ENCODE measurements around the gene CACNA1D.

Gene CACNA1D

GRCh38 chr3:53491276-53491675 is 3.1 kb upstream of the CACNA1D start:
- H3K4me3 Mint-ChIP-seq: peak overlapping the region in 2 of 3 experiments; percentile 0 to 45
- peaks cover 39% of the 10 kb centered on the region for H3K27me3 Mint-ChIP-seq (ENCODE audit: low read depth)
- H3K9me3 Mint-ChIP-seq: no peaks in the 10 kb centered on the region
- H3K36me3 Mint-ChIP-seq (ENCODE audit: low read depth): no peaks in the 10 kb centered on the region
- H3K4me1 Mint-ChIP-seq: peaks cover 37% of the 10 kb centered on the region
- peak overlapping the region; percentile 37 to 60 (median 43) for H3K27ac Mint-ChIP-seq
- TF ChIP-seq, protein P1, sequence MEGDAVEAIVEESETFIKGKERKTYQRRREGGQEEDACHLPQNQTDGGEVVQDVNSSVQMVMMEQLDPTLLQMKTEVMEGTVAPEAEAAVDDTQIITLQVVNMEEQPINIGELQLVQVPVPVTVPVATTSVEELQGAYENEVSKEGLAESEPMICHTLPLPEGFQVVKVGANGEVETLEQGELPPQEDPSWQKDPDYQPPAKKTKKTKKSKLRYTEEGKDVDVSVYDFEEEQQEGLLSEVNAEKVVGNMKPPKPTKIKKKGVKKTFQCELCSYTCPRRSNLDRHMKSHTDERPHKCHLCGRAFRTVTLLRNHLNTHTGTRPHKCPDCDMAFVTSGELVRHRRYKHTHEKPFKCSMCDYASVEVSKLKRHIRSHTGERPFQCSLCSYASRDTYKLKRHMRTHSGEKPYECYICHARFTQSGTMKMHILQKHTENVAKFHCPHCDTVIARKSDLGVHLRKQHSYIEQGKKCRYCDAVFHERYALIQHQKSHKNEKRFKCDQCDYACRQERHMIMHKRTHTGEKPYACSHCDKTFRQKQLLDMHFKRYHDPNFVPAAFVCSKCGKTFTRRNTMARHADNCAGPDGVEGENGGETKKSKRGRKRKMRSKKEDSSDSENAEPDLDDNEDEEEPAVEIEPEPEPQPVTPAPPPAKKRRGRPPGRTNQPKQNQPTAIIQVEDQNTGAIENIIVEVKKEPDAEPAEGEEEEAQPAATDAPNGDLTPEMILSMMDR (IDR thresholded peaks at IDR 0.05; ENCODE audit: unreplicated experiment in 3 of 3): no peak

- H3K4me3 Mint-ChIP-seq: peak overlapping the region; percentile 75 to 91 (median 89)
- H3K36me3 Mint-ChIP-seq (ENCODE audit: low read depth): no peaks in the 10 kb centered on the region
- peaks cover 60% of the 10 kb centered on the region for H3K4me1 Mint-ChIP-seq
- H3K27me3 Mint-ChIP-seq (ENCODE audit: low read depth): peaks cover 55% of the 10 kb centered on the region
- TF ChIP-seq, protein P1 (IDR thresholded peaks at IDR 0.05; ENCODE audit: unreplicated experiment in 3 of 3): no peak
- H3K9me3 Mint-ChIP-seq: no peaks in the 10 kb centered on the region
- peak overlapping the region; percentile 65 to 95 (median 93) for H3K27ac Mint-ChIP-seq
Measured at GRCh38 chr3:53493595-53493962, 832 bp upstream of the CACNA1D start.

DNA sequence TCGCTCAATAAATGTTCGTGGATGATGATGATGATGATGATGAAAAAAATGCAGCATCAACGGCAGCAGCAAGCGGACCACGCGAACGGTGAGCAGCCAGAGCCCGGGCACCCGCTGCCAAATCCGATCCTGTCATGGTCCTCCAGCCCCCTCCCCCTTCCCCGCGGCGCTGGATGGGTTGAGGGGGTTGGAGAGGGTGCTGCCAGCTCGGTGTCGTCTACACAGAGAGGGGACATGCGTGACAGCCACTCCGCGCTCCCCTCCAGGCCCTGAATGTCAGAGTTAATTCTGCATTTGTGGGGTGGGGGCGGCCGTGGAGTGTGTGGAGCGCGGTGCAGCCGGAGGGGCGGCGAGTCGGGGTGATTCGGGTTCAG is 722 bp downstream of the CACNA1D start:
- H3K4me3 Mint-ChIP-seq: peak overlapping the region; percentile 87 to 89 (median 88)

DNA sequence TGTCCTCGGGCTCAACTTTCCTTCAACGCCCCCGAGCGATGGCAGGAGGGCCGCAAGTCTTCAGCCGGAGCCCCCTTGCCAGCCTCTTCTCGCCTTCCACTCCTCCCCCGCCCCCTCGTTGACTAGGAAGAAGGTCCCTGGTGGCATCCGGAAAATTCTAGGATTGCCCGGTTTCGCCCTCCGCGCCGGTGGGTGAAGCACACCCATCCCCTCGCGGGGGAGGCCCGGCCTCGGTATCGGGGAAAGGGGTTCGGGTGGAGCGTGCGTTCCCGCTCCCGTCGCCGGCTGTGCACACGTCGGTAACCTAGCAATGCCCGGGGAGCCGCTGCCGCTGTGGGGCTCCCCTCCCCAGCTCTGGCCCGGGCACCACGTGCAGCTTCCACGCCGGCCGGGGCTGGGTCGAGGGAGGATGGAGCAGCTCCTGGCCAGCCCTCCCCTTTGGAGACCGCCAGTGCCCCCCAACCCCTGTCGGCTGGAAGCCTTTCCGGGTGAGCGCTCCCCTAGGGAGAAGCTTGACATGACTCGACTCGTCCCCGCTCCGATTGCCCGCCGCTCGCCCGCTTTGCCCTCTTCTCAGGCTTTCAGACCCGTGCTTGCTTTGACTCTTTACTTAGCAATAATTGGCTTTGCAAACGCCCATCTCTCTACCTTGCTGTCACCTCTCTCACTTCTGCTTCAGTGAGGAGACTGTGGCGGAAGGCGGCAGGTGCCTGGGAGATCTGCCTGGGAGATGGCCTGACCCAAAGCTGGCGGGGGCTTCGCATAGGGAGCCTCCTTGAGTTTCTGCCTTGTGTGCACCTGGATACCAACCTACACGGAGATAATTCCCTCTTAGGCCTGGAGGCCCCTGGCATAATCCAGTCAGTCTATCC is 1.3 kb downstream of the CACNA1D start:
- H3K9me3 Mint-ChIP-seq: no peaks in the 10 kb centered on the region

More for the DNA sequence above, 722 bp downstream of the CACNA1D start:
- Mint-ChIP-seq H3K4me1 (peaks cover 63% of the 10 kb centered on the region), H3K9me3 (no peaks in the 10 kb centered on the region), H3K27me3 (ENCODE audit: low read depth) (peaks cover 51% of the 10 kb centered on the region), H3K36me3 (ENCODE audit: low read depth) (no peaks in the 10 kb centered on the region), H3K27ac (no peak overlapping the region)
- TF ChIP-seq, protein P1 (IDR thresholded peaks at IDR 0.05; ENCODE audit: unreplicated experiment in 3 of 3): no peak

GRCh38 chr3:53496392-53496670 is 1.9 kb downstream of the CACNA1D start:
- TF ChIP-seq, protein P1 (IDR thresholded peaks at IDR 0.05; ENCODE audit: unreplicated experiment in 3 of 3): no peak
- Mint-ChIP-seq H3K27me3 (ENCODE audit: low read depth) (peaks cover 50% of the 10 kb centered on the region), H3K36me3 (ENCODE audit: low read depth) (no peaks in the 10 kb centered on the region), H3K4me3 (peak overlapping the region; percentile 80 to 90 (median 85)), H3K27ac (peak overlapping the region in 2 of 3 experiments; percentile 71 to 98), H3K9me3 (no peaks in the 10 kb centered on the region), H3K4me1 (peaks cover 64% of the 10 kb centered on the region)

More for the DNA sequence above, 1.3 kb downstream of the CACNA1D start:
- H3K36me3 Mint-ChIP-seq (ENCODE audit: low read depth): no peaks in the 10 kb centered on the region
- TF ChIP-seq, protein P1 (IDR thresholded peaks at IDR 0.05; ENCODE audit: unreplicated experiment in 3 of 3): no peak
- peak overlapping the region; percentile 87 to 90 (median 88) for H3K4me3 Mint-ChIP-seq
- peaks cover 60% of the 10 kb centered on the region for H3K4me1 Mint-ChIP-seq
- peaks cover 51% of the 10 kb centered on the region for H3K27me3 Mint-ChIP-seq (ENCODE audit: low read depth)
- peak overlapping the region; percentile 15 to 98 (median 71) for H3K27ac Mint-ChIP-seq

- H3K4me1 Mint-ChIP-seq: peaks cover 64% of the 10 kb centered on the region
- H3K27ac Mint-ChIP-seq: peak overlapping the region; percentile 27 to 98 (median 96)
- H3K27me3 Mint-ChIP-seq (ENCODE audit: low read depth): peaks cover 43% of the 10 kb centered on the region
- H3K36me3 Mint-ChIP-seq (ENCODE audit: low read depth): no peaks in the 10 kb centered on the region
- H3K9me3 Mint-ChIP-seq: no peaks in the 10 kb centered on the region
- TF ChIP-seq, protein P1 (IDR thresholded peaks at IDR 0.05; ENCODE audit: unreplicated experiment in 3 of 3): no peak
- H3K4me3 Mint-ChIP-seq: peak overlapping the region; percentile 80 to 90 (median 85)
Measured at GRCh38 chr3:53496984-53497383, 2.6 kb downstream of the CACNA1D start.
